Measurements from ENCODE around the gene STAT3.
A peak's percentile ranks its signal among the peaks of the same experiment; 100 is the strongest.
"Not testable (repeated sequence)": the region's sequence is repeated elsewhere in the genome, so short reads cannot be mapped to it uniquely, and the experiment has no call there.

STAT3 gene

DNA sequence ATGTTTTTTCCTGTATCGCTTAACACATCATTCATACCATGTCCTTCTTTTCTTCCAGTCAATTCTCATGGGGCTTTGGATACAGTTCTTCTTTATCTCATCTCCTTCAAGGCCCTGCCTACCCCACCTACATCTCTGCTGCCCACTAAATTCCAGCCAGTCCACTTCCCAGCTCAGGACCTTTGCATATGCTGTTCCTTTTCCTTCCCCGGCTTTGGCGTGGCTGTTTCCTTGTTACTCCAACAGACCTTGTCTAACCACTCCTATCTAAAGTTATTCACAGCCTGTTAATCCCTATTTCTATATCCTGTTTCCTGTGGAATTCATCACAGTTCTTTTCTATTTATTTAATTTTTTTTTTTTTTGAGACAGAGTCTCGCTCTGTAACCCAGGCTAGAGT lies 6.6 kb upstream of the STAT3 start:
- TF ChIP-seq TAF1 (IDR thresholded peaks at IDR 0.05; ENCODE audit: borderline replicate concordance, low read depth, low read length) (no peak), POLR2A (IDR thresholded peaks at IDR 0.05; ENCODE audit: low read depth, low read length) (no peak), POLR2AphosphoS5 (IDR thresholded peaks at IDR 0.05; ENCODE audit: low read depth, low read length) (no peak)
- FAIRE-seq (no peak), DNase-seq (ENCODE audit: insufficient read length) (no peak)

DNA sequence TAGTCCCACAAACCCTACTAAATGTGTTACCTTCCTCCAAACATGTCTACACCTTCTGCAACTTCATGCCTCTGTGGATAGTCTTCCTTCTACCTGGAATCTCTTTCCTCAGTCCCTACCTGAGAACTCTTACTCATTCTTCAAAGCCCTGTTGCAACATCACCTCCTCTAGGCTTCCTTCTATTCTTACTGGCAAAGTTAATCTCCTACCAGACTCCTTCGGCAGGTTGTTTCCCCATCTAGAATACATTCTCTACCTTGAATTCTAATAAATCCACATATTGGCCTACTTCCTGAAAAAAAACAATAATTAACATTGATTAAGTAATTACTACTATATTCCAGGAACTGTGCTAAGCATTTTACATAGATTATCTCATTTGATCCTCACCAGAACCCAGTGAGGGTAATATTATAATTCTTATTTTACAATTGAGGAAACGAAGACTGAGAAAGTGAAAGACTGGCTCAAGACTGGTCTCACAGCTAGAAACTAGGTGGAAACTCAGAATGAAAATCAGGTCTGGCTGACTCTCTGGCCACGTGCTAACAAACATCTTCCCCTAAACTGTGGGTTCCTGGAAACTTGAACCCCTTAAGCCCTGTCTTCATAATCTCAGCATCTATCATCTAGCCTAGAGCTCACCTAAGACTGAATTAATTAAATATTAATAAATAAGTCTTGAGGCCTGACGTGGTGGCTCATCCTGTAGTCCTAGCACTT lies 4.6 kb upstream of the STAT3 start:
- TF ChIP-seq TAF1 (IDR thresholded peaks at IDR 0.05; ENCODE audit: borderline replicate concordance, low read depth, low read length) (no peak), POLR2A (IDR thresholded peaks at IDR 0.05; ENCODE audit: low read depth, low read length) (no peak), POLR2AphosphoS5 (IDR thresholded peaks at IDR 0.05; ENCODE audit: low read depth, low read length) (no peak)
- no peak for FAIRE-seq
- no peak for DNase-seq (ENCODE audit: insufficient read length)

DNA sequence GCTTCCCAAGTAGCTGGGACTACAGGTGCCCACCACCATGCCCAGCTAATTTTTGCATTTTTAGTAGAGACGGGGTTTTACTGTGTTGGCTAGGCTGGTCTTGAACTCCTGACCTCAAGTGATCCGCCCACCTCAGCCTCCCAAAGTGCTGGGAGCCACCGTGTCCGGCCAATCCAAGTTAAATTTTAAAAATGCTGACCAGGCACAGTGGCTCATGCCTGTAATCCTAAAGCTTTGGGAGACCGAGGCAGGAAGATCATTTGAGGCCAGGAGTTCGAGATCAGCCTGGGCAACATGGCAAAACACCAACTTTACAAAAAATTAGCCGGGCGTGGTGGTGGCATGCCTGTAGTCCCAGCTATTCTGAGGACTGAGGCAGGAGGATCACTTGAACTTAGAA lies 3.2 kb upstream of the STAT3 start:
- DNase-seq (ENCODE audit: insufficient read length); FAIRE-seq: not testable (repeated sequence)

DNA sequence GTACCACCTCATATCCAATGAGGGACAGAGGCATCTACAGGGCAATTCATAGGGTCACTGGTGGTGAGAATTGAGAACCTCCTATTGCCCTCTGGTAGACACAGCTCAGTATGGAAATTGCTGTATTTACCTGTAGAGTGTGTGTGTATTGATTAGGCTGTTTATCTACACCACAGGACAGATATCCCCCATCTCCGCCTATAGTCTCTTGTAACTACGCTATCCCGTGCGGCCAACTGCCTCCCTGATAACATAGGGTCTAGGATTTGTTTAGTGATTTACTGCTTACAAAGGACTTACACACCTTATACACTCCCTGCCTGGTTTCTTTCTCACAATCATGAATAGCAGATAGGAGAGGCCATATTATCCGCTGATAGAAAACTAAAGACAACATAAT lies 1.7 kb upstream of the STAT3 start:
- TF ChIP-seq POLR2AphosphoS5 (IDR thresholded peaks at IDR 0.05; ENCODE audit: low read depth, low read length): no peak
- TF ChIP-seq TAF1 (IDR thresholded peaks at IDR 0.05; ENCODE audit: borderline replicate concordance, low read depth, low read length): no peak
- no peak for TF ChIP-seq POLR2A (IDR thresholded peaks at IDR 0.05; ENCODE audit: low read depth, low read length)
- FAIRE-seq (no peak), DNase-seq (ENCODE audit: insufficient read length) (no peak)

DNA sequence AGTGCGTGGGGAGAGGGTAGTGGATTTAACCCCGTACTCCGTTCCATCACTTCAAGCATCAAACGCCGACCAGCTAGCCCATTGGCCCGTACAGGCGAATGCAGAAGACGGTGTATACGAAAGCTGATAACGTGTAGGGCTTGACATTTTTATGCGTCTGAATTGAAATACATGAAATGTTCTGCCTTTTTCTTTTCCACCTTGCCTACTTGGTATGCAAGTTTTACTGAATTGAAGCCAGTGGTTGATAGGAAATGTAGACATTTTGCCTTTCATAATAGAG lies 834 bp upstream of the STAT3 start:
- no peak for DNase-seq (ENCODE audit: insufficient read length)
- TF ChIP-seq POLR2AphosphoS5 (IDR thresholded peaks at IDR 0.05; ENCODE audit: low read depth, low read length) (no peak), POLR2A (IDR thresholded peaks at IDR 0.05; ENCODE audit: low read depth, low read length) (0 out of 2 replicates have a peak, but pooled peaks have one; percentile 37), TAF1 (IDR thresholded peaks at IDR 0.05; ENCODE audit: borderline replicate concordance, low read depth, low read length) (no peak)
- no peak for FAIRE-seq

DNA sequence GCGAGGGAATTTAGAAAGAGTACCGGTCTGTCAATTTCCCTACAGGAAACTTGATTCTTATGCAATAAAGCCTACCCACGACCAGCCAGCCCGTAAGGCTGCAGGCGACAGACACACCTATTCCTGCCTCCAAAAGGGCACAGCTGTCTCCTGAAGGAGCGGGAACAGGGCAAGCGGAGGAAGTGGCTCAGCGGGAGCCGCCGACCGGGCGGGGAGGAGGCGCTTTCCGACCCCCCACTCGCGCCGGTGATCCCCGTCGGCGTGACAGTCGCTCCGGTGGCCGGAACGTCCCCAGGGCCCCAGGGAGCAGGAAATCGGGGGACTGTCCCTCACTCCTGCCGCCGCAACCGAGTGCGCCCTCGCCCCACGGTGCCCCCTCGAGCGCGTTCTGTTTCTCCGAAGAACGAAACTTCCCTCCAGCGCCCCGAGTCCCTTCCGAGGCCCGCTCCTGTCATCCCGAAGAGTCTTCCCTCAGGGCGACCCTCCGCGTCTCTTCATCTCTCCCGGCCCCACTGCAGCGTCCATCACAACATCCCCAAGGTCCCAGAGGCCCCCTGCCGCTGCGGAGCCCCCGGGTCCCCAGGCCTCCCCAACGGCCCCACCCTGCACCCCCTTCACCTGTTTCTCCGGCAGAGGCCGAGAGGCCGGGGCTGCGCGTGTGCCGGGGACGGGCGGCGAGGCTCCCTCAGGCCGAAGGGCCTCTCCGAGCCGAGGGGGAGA lies 421 bp downstream of the STAT3 start:
- FAIRE-seq (no peak), DNase-seq (ENCODE audit: insufficient read length) (no peak)

DNA sequence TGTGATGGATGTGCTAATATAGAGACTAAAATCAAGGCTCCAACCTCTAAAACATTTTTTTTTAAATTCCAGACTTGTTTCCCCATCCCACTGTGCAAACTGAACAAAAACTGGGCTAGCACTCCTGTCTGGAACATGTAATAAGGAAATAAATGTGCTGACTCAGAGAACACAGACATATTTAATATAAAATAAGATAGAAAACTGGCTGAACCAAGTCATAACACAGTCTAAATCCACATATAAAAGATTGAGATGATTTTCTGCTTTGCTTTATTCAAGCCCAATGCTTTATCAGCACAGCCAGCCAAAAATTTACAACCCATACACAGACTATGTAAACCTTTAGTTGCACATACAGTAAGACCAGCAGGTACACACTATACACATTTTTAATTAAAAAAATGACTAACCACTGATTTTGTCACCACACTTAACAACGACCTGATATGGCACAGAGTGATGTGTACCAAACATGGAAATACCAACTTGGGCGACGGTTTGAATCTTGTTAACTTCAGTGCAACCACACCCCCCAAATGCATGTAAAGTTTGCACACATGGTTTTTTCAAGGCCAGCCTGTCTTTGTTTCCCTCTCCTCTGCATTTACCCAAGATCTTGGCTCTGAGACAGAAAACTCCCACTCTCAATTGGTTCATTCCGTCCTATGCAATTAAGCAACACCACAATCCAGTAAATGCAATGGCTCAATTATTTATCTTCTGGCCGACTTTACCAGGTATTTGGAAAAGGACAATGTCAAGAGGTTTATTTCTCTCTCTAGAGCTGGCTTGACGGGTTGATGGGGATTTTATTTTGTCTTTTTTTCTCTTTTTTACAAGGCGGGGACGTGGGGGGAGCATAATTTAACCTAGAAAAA lies 1.2 kb downstream of the STAT3 start:
- DNase-seq (ENCODE audit: insufficient read length): no peak
- TF ChIP-seq POLR2AphosphoS5 (IDR thresholded peaks at IDR 0.05; ENCODE audit: low read depth, low read length) (no peak), TAF1 (IDR thresholded peaks at IDR 0.05; ENCODE audit: borderline replicate concordance, low read depth, low read length) (no peak), POLR2A (IDR thresholded peaks at IDR 0.05; ENCODE audit: low read depth, low read length) (no peak)
- no peak for FAIRE-seq

More for the DNA sequence above, 421 bp downstream of the STAT3 start:
- TF ChIP-seq POLR2A (IDR thresholded peaks at IDR 0.05; ENCODE audit: low read depth, low read length): no peak
- TF ChIP-seq TAF1 (IDR thresholded peaks at IDR 0.05; ENCODE audit: borderline replicate concordance, low read depth, low read length): no peak

DNA sequence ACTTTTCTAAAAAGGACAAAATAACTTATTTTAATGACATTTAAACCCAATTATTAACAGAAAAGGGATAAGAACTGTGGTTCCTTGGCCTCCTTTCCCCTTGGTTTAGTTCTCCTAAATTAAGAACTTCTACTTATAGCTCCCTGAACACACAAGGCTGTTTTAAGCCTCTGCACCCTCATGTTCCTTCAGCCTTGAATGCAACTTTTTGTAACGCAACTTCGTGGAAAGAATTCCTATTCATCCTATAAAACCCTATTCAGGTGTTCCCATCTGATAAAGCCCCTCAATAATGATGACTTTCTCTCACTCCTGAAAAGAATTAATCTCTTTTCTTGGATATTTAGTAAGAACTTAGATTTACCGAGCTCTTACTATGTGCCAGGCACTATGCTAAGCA lies 6.3 kb downstream of the STAT3 start:
- no peak for TF ChIP-seq POLR2A (IDR thresholded peaks at IDR 0.05; ENCODE audit: low read depth, low read length)
- TF ChIP-seq TAF1 (IDR thresholded peaks at IDR 0.05; ENCODE audit: borderline replicate concordance, low read depth, low read length): no peak
- no peak for TF ChIP-seq POLR2AphosphoS5 (IDR thresholded peaks at IDR 0.05; ENCODE audit: low read depth, low read length)
- DNase-seq (ENCODE audit: insufficient read length): no peak
- no peak for FAIRE-seq

DNA sequence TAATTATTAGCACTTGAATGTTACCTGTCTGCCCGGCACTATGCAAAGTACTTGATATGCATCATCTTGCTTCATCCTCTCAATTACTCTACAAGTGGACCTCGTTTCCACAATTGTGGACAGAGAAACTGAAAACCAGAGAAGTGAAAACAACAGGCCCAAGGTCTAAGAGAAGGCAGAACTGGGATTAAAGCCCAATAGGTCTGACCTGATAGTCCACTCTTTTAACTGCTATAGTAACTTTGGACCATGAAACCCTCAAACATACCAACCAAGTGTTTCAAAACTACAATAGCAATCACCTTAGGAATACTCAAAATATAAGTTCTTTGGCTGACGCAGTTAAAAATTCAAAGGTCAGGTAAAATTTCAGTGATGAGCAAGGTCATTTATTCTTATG lies 7.3 kb downstream of the STAT3 start:
- no peak for FAIRE-seq
- TF ChIP-seq TAF1 (IDR thresholded peaks at IDR 0.05; ENCODE audit: borderline replicate concordance, low read depth, low read length) (no peak), POLR2A (IDR thresholded peaks at IDR 0.05; ENCODE audit: low read depth, low read length) (no peak), POLR2AphosphoS5 (IDR thresholded peaks at IDR 0.05; ENCODE audit: low read depth, low read length) (no peak)
- DNase-seq (ENCODE audit: insufficient read length): no peak

DNA sequence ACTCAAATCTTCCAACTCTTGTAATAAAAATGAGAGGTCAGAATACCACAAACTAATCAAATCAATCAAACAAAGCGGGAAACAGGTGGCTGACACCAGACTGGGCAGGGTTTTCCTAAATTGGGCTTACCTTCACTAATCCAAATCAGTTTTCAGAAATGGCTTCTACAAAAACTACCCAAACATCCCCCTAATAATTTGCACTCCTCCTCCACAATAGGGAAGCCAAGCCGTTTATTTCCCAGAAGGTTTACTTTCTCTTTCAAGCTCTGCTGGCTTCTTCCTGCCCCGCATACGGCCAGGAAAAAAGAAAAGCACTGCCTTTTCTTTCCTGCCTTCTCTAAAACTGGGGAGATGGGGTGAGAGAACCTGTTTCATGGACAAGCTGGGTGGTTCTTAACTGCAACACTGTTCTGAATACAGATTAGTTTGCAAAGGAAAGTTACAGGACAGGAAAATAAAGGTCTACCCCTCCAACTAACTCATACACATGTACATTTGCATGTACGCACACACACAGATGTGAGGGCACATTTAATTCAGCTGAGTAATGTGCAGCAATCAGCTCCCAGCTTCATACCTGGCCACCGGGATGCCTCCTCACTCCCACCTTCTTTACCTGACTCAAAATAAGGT lies 9.2 kb downstream of the STAT3 start:
- FAIRE-seq: peak; percentile 91
- DNase-seq (ENCODE audit: insufficient read length): no peak
- TF ChIP-seq POLR2AphosphoS5 (IDR thresholded peaks at IDR 0.05; ENCODE audit: low read depth, low read length) (0 out of 2 replicates have a peak, but pooled peaks have one; percentile 24), TAF1 (IDR thresholded peaks at IDR 0.05; ENCODE audit: borderline replicate concordance, low read depth, low read length) (no peak), POLR2A (IDR thresholded peaks at IDR 0.05; ENCODE audit: low read depth, low read length) (peak; percentile 22; the same call in 1 of the 2 replicates)

DNA sequence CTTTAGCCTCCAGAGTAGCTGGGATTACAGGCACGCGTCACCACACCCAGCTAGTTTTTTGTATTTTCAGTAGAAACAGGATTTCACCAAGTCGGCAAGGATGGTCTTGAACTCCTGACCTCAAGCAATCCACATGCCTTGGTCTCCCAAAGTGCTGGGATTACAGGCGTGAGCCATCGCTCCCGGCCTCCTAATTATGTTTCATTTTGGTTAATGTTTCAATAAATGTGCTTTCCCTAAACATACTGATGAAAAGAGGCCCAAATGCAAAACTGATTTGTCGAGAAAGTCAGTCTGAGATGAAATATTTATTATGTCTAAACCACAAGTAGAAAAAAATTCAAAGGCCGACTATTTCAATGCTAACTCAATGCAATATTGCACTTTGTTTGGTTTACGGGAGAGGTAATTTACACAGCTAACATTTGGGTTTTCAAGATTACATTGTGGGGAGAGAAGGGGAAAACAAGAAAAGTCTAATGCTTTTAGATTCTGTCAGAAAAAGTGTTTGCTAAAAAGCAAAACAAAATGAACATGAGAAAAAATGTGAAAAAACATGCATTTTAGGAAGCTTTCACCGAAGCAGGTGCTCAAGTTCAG lies 9.8 kb downstream of the STAT3 start:
- no peak for DNase-seq (ENCODE audit: insufficient read length)
- no peak for FAIRE-seq
- TF ChIP-seq TAF1 (IDR thresholded peaks at IDR 0.05; ENCODE audit: borderline replicate concordance, low read depth, low read length) (no peak), POLR2A (IDR thresholded peaks at IDR 0.05; ENCODE audit: low read depth, low read length) (no peak), POLR2AphosphoS5 (IDR thresholded peaks at IDR 0.05; ENCODE audit: low read depth, low read length) (no peak)
